HUDEP-2 (cell line): ENCODE measurements around the gene MFSD12.

Source experiments
- DNase-seq, 76 experiments: peaks; one replicate each; lab custom pipeline; 2025; ENCODE audit not compliant: unreplicated experiment in 76 of 76; lab: John Stamatoyannopoulos, UW

MFSD12 gene

DNA sequence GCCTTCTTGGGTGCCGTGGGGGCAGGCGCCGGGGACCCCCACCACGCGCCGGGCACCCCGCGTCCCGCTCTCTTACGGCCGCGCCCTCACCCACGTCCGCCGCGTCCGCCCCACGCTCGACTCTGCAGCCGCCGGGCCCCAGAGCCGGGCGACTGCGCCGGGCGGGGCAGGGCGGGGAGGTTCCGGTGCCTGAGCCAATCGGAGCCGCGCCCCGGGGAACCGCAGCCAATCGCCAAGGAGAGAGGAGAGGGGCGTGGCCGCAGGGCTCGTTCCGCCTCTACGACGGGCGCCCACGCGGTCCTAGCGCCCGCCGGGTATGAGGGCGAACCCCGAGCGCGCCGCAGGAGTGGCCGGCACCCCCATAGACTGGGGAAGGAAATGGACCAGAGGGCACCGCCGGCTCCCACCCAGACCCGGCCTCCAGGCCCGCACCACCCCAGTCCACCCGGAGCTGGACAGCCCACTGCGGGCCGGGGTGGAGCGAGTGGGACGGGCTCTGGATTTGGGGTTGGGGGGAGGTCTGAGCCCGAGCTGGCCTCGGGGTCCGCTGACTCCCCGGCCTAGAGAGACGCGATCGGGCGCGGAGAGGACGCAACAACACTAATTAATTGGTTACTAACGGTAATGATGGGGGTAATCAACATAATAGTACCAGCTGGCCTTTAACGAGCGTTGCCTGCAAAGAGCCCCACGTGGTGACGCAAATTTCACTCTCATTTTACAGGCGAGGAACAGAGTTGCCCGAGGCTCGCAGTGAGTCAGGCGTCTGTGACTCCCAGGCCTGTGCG lies at the start of gene MFSD12:
TSS of gene MFSD12 (minus strand) at position 126 of the 788 bp plus-strand sequence. CDS start 183 bp downstream, outside the sequence.
- peak in 74 of 76 experiments; percentile 35 to 97 (median 92) for DNase-seq

DNA sequence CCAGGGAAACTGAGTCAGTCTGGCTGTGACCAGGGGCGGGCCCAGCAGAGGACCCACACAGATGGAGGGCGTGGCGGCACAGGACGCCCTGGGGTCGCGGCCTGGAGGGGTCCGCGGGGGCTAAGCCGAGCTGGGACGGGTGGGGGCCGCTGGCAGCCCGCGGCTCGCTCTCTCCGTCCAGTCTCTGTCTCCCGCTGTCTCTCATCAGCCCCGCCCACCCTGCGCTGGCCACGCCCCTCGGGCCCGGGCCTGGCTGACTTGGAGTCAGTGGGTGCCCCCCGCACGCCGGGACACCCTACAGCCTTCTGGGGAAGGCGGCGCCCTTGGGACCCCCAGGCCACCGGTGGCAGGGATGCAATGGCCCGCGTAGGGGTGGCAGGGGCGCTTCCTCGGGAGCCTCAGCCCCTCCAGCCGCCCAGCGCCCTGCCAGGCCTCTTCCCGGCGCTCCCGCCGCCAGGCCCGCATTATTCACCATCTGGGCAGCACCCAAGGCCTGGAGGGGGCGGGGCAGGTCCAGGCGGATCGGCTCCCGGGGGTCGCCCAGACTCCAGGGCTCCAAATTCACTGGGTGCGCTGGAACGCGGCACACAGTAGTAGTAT lies 49.4 kb upstream of the MFSD12 start, which contains the start of gene TBXA2R:
TSS of gene TBXA2R (minus strand) at position 186 of the 600 bp plus-strand sequence. CDS start 6,241 bp downstream, outside the sequence.
- DNase-seq, result peak in 33 of 76 experiments; percentile 9 to 63 (median 33)

DNA sequence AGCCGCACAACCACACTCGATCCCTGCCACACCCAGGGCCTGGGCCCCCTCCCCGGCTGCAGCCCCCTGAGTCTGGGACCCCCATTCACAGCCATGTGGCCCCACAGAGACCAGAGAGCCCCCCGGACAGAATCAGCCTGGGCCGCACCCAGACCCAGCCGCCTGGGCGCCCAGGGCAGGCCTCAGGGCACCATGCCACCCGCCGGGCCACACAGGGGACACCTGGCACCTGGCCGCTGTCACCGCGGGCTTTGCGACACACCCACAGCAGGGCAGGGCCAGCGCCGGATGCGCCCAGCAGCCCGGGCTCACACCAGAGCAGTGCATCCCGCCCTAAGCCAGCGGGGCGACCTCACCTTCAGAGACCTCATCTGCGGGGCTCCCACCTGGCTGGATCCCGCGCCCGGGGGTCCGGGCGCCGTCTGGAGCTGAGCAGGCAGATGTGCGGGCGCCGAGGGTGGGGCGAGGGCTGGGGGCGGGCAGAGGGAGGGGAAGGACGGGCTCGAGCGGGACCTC lies 48.8 kb upstream of the MFSD12 start:
- DNase-seq, result no peak

DNA sequence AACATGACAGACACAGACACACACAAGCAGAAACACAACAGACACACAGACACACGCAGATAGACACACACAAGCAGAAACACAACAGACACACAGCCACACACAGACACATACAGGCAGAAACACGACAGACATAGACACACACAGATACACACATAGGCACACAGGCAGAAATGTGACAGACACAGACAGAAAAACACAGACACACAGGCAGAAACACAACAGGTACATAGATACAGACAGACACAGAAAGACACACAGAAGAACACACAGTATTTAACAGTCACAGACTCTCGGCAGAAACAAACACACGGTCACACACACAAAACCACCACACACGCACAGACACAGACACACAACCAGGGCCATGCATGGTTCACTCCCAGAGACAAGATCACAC lies 48.4 kb upstream of the MFSD12 start:
- no peak for DNase-seq

DNA sequence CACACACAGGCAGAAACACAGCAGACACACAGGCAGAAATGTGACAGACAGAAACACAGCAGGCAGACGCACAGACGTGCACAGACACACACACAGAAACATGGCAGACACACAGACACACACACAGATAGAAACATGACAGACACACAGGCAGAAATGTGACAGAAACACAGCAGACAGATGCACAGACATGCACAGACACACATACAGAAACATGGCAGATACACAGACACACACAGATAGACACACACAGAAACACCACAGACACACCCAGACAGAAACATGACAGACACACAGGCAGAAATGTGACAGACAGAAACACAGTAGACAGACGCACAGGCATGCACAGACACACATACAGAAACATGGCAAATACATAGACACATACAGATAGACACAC lies 48.0 kb upstream of the MFSD12 start:
- no peak for DNase-seq

DNA sequence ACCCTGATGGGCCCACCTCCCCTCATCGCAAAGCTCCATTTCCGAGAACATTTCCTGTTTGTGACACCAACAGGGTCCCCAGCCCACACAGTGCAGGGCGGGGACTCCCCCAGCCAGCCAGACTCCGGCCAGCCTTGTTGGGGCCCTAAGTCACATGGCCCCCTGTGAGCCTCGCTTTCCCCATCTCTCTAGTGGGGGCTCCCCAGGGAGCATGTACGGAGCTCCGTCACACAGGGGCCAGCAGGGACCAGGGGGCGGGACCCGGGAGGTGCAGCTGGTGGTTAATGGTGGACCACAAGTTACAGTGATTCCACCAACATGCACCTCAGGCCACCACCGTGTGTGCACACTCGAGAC lies 47.6 kb upstream of the MFSD12 start:
- no peak for DNase-seq

DNA sequence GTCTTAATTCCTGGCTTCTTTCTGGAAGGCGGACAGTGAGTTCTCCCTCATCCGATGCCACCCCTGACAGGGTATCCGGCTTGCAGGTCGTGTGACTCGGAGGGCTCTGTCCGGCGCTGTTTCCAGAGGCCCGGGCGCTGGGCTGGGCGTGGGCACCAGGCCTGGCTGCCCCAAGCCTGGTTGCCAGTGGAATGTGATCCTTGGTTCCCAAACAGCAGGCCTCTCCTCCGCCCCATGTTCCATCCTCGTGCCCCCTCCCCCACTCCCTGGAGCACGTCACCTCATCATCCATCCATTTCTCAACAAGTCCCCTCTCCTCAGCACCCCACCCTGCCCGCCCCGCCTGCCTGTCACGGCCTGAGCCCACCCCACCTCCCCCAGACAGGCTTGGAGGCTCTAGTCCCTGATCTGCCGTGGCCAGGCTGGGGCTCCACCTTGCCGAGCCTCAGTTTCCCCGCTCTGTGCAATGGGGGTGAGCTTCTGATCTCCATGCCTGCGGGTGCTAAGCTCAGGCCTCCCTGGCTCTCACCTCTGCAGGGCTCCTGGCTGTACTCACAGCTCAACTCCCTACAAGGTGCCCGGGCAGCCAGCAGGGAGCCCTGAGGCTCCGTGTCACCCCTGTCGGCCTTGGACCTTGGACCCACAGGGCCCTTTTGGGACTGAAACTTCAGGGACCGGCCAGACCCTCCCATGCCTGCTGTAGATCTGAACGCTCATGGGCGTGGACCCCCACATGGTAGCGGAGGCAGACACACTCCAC lies 47.0 kb upstream of the MFSD12 start:
- no peak for DNase-seq

DNA sequence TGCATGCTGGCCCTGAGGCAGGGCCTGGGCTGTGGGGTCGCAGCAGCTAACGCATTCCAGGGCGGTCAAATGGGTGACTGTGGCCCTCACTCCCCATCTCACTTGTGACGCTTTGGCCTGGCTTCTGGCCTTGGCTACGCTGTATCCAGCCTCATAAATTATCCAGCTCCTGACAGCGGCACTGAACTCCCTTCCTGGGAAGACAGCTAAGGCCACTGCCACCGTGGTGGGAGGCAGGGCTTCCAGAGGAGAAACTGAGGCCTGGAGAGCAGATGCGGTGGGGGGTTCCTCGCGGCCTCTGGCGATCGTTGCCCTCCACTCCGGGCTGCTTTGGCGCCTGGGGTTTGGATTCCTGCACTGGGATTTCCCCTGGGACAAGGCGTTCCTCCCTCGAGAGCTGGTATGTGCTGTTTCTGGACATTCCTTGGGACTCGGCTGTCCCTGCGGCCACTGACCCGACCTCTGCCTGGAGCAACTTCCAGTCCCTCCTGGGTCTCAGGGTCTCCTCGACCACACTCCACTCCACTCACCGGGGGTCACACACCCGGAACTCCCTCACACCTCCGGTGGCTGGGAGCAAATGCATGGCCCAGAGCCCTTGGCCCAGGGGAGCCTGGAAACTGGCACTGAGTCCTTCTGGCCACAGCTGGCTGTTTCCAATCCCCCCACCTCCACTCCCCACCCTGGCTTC lies 45.9 kb upstream of the MFSD12 start:
- no peak for DNase-seq

DNA sequence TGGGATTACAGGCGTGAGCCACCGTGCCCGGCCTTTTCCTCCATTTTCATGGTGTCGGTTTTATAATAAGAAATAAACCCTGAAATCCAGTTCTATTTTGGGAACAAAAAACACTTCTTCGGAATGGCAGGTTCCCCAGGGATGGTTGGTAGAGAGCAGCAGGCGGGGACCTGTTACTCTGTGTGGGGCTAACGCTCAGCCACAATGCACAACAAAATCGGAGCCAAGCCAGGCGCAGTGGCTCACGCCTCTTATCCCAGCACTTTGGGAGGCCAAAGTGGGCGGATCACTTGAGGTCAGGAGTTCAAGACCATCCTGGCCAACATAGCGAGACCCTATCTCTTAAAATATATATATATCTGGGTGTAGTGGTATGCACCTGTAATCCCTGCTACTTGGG lies 43.6 kb upstream of the MFSD12 start:
- no peak for DNase-seq

DNA sequence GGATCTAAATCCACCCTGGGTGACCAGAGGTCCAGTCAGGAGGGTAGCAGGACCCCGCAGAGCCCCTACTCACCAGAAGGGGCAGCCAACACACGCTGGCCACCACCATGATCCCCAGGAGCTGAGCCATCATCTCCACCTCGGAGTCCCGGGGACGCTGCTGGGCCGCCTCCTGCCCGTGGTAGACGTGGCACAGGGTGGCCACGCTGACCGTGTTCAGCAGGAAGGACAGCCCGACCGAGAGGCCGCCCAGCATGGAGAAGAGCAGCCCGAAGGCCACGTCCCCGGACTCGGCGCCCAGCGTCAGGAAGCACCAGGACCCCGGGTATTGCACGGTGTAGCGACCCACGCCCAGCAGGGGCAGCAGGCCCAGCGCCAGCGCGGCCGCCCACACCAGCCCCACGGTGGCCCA lies 42.4 kb upstream of the MFSD12 start:
- DNase-seq, result no peak

DNA sequence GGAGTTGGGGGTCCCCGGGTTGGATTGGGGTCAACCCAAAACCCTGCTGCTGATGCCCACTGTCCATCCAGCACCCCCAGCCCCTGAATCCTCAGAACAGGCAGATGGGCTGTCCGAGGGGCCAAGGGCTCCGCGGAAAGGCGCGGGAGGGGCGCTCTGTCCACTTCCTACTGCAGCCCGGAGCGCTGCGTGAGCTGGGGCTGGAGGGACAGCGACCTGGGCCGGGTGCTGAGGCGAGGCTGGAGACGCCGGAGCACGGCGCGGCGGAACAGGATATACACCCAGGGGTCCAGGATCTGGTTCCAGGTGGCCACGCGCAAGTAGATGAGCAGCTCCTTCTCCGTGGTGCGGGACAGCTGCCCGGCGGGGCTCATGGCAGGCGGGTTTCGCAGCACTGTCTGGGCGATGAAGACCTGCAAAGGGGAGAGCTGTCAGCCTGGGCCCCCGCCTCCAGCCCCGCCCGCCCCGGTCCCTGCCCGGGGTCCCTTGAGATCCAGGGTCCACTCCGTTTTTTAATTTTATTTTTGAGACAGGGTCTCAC lies 38.2 kb upstream of the MFSD12 start:
- DNase-seq, result no peak

DNA sequence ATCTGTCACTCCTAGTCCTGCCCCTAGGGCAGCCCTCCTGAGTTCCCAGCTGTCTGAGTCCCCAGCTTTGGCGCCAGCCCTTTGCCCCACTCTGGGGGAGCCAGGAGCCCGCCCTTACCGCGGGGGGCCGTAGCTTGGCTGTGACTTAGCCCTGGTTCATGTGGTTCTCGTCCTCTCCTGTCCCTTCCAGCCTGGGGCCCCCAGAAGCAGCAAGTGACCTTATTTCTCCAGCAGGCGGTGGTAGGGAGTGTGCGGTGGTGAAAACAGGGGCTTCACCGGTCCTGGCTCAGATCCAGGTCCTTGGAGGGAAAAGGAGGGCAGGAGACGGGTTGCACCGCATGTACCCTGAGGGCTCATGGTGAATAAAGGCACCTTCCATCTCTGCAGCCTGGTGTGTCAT lies 35.8 kb upstream of the MFSD12 start:
- no peak for DNase-seq

DNA sequence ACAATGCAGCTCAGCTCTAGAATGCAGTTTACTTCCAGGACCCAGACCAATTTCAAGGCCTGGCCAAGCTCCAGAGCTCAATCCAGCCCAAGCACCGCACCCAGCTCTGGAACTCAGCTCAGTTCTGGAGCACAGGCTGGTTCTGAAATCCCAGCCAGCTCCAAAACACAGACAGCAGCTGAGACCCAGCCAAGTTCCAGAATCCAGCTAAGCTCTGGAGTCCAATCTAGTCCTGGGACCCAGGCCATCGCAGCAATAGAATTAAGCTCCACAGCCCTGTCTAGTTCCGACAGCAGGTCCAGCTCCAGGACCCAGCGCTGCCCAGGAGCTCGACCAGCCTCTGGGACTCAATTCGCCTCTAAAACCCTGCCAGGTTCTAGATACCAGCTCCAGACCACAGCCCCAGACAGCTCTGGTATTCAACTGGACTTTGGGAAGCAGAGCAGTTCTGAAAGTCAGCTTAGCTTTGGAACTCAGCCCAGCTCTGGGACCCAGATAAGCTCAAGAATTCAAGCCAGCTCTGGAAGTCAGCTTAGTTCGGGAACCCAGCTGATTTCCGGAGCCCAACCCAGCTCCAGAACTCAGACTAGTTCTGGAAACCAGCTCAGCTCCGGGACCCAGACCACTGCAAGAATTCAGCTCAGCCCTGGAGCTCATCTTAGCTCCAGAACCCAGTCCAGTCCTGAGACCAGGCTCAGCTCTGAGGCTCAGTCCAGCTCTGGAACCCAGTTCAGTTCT lies 34.7 kb upstream of the MFSD12 start:
- no peak for DNase-seq

DNA sequence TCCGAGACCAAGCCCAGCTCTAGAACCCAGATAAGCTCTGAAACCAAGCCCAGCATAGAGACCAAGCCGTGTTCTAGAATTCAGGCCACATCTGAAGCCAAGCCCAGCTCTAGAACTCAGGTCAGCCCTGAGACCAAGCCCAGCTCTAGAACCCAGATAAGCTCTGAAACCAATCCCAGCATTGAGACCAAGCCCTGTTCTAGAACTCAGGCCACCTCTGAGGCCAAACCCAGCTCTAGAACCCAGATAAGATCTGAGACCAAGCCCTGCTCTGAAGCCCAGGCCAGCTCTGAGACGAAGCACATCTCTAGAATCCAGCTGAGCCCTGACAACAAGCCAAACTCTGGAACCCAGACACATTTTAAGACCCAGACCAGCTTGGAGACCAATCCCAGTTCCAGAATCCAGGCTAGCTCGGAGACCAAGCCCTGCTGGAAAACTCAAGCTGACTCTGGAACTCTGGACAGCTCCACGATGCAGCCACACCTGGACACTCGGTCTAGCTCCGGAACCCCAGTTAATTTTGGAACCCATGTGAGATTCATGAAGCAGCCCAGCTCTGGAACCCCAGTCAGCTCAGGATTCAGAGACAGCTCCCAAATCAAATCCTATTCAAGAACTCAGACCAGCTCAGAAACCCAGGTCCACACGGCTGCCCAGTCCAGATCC lies 33.7 kb upstream of the MFSD12 start:
- DNase-seq, result no peak

DNA sequence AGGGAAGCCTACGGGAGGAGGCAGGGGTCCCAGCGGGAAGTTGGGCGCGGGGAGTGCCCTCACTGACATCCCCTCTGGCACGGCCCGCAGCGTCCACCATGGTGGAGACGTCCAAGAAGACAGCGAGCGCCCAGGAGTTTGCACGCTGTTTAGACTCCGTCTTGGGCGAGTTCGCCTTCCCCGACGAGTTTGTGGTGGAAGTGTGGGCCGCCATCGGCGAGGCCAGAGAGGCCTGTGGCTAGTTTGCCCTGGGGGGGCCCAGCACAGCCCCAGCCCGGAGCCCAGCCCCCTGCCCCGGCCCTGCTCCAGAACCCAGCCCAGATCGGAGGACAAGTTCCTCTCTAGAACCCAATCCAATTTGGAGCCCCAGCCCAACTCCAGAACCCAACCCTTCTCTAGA lies 32.6 kb upstream of the MFSD12 start:
- no peak for DNase-seq

DNA sequence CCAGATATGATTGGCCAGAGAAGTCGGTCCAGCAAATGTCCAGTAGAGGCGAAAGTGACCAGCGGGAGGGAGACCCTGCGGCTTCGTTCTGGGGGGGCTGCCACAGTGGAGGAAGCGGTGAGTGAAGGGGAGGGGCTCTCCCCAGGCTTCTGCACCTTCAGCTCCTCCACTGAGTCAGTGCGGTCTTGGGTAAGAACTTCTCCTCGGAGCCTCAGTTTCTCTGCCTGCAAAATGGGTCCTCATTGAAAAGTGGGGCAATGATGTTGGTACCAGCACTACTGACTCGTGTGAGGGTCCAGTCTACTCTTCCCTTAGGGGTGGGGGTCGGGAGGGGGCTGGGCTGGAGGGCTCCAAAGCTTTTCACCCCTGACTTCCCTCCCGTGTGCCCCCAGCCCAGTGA lies 32.1 kb upstream of the MFSD12 start:
- DNase-seq, result no peak

DNA sequence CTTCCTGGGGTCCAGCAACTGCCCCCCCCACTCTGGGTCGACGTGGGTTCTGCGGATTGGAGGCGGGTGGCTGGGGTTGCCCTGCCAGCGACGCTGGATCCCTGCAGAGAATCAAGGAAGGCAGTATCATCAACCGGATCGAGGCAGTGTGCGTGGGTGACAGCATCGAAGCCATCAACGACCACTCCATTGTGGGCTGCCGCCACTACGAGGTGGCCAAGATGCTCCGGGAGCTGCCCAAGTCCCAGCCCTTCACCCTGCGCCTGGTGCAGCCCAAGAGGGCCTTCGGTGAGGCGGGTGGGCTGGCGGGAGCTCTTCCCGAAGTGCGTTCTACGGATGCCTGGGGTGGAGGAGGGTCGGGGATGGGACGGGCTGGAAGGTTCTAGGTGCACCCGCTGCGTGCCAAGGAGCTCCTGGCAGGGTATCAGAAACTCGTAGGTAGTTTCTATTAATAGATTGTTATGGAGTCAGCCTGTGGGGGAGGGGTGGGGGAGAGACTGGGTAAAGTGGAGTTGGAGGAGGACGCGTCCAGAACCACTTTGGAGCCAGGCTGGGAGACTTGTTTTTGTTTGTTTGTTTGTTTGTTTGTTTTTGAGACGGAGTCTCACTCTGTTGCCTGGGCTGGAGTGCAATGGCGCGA lies 29.4 kb upstream of the MFSD12 start:
- no peak for DNase-seq

DNA sequence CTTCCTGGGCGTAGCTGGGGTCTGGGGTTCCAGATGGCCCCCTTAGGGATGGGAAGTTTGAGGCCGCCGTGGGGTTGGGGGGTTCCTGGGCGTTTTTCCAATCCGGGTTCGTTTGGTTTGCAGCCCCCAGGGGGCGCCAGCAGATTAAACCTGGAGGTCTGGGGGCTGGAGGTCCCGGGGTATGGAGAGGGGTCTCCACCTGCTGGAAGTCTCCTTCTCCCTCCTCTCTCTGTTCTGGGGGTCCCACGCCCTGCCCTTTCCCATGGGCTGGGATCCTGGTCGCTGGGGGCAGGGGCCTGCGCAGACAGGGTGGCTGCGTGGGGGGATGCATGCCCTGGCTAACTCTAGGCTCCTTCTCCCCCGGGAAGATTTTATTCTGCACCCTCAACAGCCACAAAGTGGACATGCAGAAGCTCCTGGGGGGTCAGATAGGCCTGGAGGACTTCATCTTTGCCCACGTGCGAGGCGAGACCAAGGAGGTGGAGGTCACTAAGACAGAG lies 28.8 kb upstream of the MFSD12 start:
- peak in 2 of 76 experiments; percentile 16 for DNase-seq
